HG03575 (cell line): ENCODE measurements around the gene MYBBP1A.

Experiments used
- ATAC-seq: cut with Tn5 transposase; IDR thresholded peaks from one replicate; pipeline ENCODE4 v1.9.1; 2021; ENCODE audit not compliant: unreplicated experiment, insufficient number of reproducible peaks, low FRiP score; ENCODE audit errors: extremely low read depth

The MYBBP1A gene

GRCh38 chr17:4512156-4513112 is 42.8 kb downstream of the MYBBP1A start:
- ATAC-seq, result no peak

- ATAC-seq, result no peak
Measured at GRCh38 chr17:4511199-4511932, 43.8 kb downstream of the MYBBP1A start.

- ATAC-seq, result no peak
Measured at GRCh38 chr17:4510618-4510941, 44.6 kb downstream of the MYBBP1A start.

- no peak for ATAC-seq
Measured at GRCh38 chr17:4509923-4510617, 45.1 kb downstream of the MYBBP1A start.

GRCh38 chr17:4509401-4509800 is 45.8 kb downstream of the MYBBP1A start:
- ATAC-seq, result no peak

- no peak for ATAC-seq
Measured at GRCh38 chr17:4508207-4508606, 47.0 kb downstream of the MYBBP1A start.

GRCh38 chr17:4507361-4508111 is 47.6 kb downstream of the MYBBP1A start:
- ATAC-seq, result no peak

GRCh38 chr17:4506892-4507291 is 48.3 kb downstream of the MYBBP1A start:
- ATAC-seq, result no peak

- no peak for ATAC-seq
Measured at GRCh38 chr17:4506175-4506813, 48.9 kb downstream of the MYBBP1A start.

- no peak for ATAC-seq
Measured at GRCh38 chr17:4505187-4505586, 50.0 kb downstream of the MYBBP1A start.

- ATAC-seq, result no peak
Measured at GRCh38 chr17:4504188-4504587, 51.0 kb downstream of the MYBBP1A start.

GRCh38 chr17:4503283-4504025 is 51.7 kb downstream of the MYBBP1A start:
- no peak for ATAC-seq

GRCh38 chr17:4502466-4503154 is 52.6 kb downstream of the MYBBP1A start:
- ATAC-seq, result no peak

- ATAC-seq, result no peak
Measured at GRCh38 chr17:4501295-4501949, 53.8 kb downstream of the MYBBP1A start.

GRCh38 chr17:4500191-4500571 is 55.0 kb downstream of the MYBBP1A start:
- no peak for ATAC-seq

- ATAC-seq, result no peak
Measured at GRCh38 chr17:4499431-4500190, 55.6 kb downstream of the MYBBP1A start.
